ENCODE results near the gene QRICH2. TPM values are rescaled to one million over a fixed set of nuclear protein-coding genes. Genes with fewer than 3 reads are reported as not detected.
"Not testable (repeated sequence)": the region's sequence is repeated elsewhere in the genome, so short reads cannot be mapped to it uniquely, and the experiment has no call there.

Gene QRICH2
- total RNA-seq, 2 experiments from 2014 or later, result 0.63 to 1.2 TPM

DNA sequence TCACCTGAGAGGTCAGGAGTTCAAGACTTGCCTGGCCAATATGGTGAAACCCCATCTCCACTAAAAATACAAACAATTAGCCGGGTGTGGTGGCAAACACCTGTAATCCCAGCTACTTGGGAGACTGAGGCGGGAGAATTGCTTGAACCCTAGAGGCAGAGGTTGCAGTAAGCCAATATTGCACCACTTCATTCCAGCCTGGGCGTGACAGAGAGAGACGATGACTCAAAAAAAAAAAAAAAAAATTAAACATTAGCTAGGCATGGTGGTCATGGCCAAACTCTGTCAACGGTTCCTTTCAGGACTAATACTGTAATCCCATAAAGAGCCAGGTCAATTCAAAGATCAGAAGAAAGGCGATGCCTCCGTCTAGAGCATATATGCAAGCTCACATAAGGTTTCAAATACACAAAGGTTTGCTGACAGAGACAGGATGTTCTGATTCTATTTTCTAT lies 70.2 kb downstream of the QRICH2 start:
- intact Hi-C loops (cut with DNase I, micrococcal nuclease), result loop anchor here in 1 of 2 experiments (2.0 kb wide), 1 partner anchor 17 kb away; no protein-coding TSS in a partner anchor
- no peaks in the 10 kb centered on the region for H3K9me3 Mint-ChIP-seq (ENCODE audit: low read depth)
- peaks cover 51% of the 10 kb centered on the region for H3K4me1 Mint-ChIP-seq
- DNase-seq (no peak), ATAC-seq (no peak)
- POLR2A ChIA-PET, result no interaction called here
- peaks cover 10% of the 10 kb centered on the region for H3K36me3 Mint-ChIP-seq (ENCODE audit: low read depth)
- no peak overlapping the region for H3K27ac Mint-ChIP-seq
- H3K27me3 Mint-ChIP-seq, result peaks cover 2% of the 10 kb centered on the region
- peak overlapping the region; percentile 69 for H3K4me3 Mint-ChIP-seq
- CTCF ChIA-PET, result interaction anchor here (0.7 to 2.1 kb wide), 14 partner anchors 8 to 271 kb away, joined by 3 to 6 read pairs (median 3); no protein-coding TSS in a partner anchor

DNA sequence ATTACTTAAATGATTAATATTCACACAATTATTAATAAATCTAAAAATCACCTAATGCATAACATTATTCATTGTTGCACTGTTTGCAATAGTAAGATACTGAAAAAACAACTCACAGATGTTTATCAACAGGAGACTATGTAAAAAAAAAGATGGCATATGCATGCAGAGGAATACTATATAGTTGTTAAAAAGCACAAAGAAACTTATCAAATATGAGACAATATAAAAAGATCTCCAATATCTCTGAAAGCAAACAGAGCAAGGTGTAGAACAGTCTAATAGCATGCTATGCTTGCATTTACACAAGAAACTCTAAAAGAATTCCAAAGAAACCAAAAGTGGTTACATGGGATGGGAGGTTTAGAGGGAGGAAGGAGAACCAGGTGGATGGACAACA lies 71.5 kb downstream of the QRICH2 start:
- DNase-seq, result no peak
- H3K27me3 Mint-ChIP-seq, result no peaks in the 10 kb centered on the region
- intact Hi-C loops (cut with DNase I, micrococcal nuclease), result no loop called here
- no peaks in the 10 kb centered on the region for H3K9me3 Mint-ChIP-seq (ENCODE audit: low read depth)
- H3K4me3 Mint-ChIP-seq, result no peak overlapping the region
- H3K36me3 Mint-ChIP-seq (ENCODE audit: low read depth), result peaks cover 10% of the 10 kb centered on the region
- ATAC-seq, result no peak
- no peak overlapping the region for H3K27ac Mint-ChIP-seq
- CTCF ChIA-PET, result interaction anchor here (0.7 to 1.5 kb wide), 4 partner anchors 29 to 1800 kb away, joined by 3 to 4 read pairs (median 3); no protein-coding TSS in a partner anchor
- H3K4me1 Mint-ChIP-seq, result peaks cover 52% of the 10 kb centered on the region
- POLR2A ChIA-PET, result no interaction called here

DNA sequence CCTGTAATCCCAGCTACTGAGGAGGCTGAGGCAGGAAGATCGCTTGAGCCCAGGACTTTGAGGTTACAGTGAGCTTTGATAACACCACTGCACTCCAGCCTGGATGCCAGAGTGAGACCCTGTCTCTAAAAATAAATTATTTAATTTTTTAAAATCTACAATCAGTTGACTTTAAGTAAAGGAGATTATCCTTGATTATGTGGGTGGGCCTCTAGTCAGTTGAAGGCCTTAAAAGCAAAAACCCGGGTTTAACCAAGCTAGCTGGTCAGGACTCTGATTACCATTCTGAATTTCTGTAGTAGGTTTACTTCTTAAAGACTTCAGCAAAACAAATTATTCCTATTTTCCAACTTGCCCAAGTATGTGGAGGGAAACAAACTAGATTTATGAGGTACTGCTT lies 72.2 kb downstream of the QRICH2 start:
- ATAC-seq (no peak), DNase-seq (no peak)
- Mint-ChIP-seq H3K4me1 (peaks cover 46% of the 10 kb centered on the region), H3K4me3 (no peak overlapping the region), H3K36me3 (ENCODE audit: low read depth) (peaks cover 10% of the 10 kb centered on the region), H3K9me3 (ENCODE audit: low read depth) (no peaks in the 10 kb centered on the region), H3K27me3 (no peaks in the 10 kb centered on the region), H3K27ac (no peak overlapping the region)
- intact Hi-C loops (cut with DNase I, micrococcal nuclease), result no loop called here
- CTCF ChIA-PET, result interaction anchor here (0.7 to 1.2 kb wide), 3 partner anchors 28 to 50 kb away, joined by 3 read pairs; no protein-coding TSS in a partner anchor
- POLR2A ChIA-PET, result no interaction called here

DNA sequence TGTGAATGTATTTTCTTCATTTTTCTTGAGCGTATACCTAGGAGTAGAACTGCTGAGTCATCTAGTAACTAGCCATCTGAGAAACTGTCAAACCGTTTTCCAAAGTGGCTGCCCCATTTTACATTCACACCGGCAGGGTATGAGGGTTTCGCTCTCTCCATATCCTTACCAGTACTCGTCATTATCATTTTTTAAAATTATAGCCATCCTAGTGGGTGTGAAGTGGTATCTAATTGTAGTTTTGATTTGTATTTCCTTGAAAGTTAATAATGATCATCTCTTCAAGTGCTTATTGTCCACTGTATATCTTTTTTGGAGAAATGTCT lies 73.8 kb downstream of the QRICH2 start:
- Mint-ChIP-seq H3K36me3 (ENCODE audit: low read depth) (peaks cover 15% of the 10 kb centered on the region), H3K9me3 (ENCODE audit: low read depth) (no peaks in the 10 kb centered on the region), H3K27ac (no peak overlapping the region), H3K4me1 (peaks cover 49% of the 10 kb centered on the region), H3K27me3 (no peaks in the 10 kb centered on the region), H3K4me3 (no peak overlapping the region)
- no peak for DNase-seq
- ChIA-PET CTCF (interaction anchor here (0.7 to 1.1 kb wide), 2 partner anchors 12 to 56 kb away, joined by 3 read pairs; no protein-coding TSS in a partner anchor), POLR2A (no interaction called here)
- ATAC-seq, result no peak
- intact Hi-C loops (cut with DNase I, micrococcal nuclease), result loop anchor here in 1 of 2 experiments (5.0 kb wide), 1 partner anchor 37 kb away; no protein-coding TSS in a partner anchor

DNA sequence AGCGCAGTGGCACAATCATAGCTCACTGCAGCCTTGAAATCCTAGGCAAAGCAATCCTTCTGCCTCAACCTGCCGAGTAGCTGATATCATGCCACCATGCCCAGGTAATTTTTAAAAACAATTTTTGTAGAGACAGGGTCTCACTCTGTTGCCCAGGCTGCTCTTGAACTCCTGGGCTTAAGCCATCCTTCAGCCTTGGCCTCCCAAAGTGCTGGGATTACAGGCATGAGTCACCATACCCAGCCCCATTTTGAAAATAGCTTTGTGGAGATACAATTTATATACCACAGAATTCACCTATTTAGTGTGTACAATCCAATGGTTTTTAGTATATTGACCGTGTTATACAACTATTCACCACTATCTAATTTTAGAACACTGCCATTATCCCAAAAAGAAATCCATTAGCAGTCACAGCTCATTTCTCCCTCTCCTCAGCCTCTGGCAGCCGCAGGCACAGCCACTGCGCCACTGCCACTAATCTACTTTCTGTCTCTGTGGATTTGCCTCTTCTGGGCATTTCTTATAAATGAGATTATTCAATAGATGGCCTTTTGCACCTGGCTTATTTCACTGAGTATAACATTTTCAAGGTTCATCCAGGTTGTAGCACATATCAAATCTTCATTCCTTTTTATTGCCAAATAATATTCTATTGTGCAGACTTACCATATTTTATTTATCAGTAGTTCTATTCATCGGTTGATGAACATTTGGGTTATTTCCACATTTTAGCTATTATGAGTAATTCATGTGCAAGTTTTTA lies 74.3 kb downstream of the QRICH2 start:
- H3K27me3 Mint-ChIP-seq, result no peaks in the 10 kb centered on the region
- intact Hi-C loops (cut with DNase I, micrococcal nuclease), result loop anchor here in 1 of 2 experiments (5.0 kb wide), 1 partner anchor 36 kb away; no protein-coding TSS in a partner anchor
- no peak for ATAC-seq
- POLR2A ChIA-PET, result no interaction called here
- H3K36me3 Mint-ChIP-seq (ENCODE audit: low read depth), result peaks cover 13% of the 10 kb centered on the region
- DNase-seq, result no peak
- H3K9me3 Mint-ChIP-seq (ENCODE audit: low read depth), result no peaks in the 10 kb centered on the region
- peaks cover 49% of the 10 kb centered on the region for H3K4me1 Mint-ChIP-seq
- no peak overlapping the region for H3K4me3 Mint-ChIP-seq
- CTCF ChIA-PET, result interaction anchor here (0.7 to 1.1 kb wide), 6 partner anchors 9 to 130 kb away, joined by 3 read pairs; no protein-coding TSS in a partner anchor
- H3K27ac Mint-ChIP-seq, result no peak overlapping the region

DNA sequence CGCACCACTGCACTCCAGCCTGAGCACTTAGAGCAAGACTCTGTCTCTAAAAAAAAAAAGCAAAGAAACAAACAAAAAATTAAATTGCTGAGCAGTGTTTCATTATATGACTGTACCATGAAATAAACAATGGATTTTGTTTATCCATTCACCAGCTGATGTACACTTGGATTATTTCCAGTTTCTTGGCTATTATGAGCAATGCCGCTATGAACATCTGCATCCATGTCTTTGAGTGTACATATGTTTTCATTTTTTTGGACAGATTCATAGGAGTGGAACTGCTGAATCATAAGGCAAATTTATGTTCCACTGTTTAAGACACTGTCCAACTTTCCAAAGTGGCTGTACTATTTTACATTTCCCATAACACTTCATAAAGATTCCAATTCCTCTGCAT lies 75.7 kb downstream of the QRICH2 start:
- peaks cover 11% of the 10 kb centered on the region for H3K36me3 Mint-ChIP-seq (ENCODE audit: low read depth)
- ChIA-PET POLR2A (no interaction called here), CTCF (interaction anchor here (0.6 to 1.9 kb wide), 4 partner anchors 14 to 141 kb away, joined by 3 to 6 read pairs (median 3); no protein-coding TSS in a partner anchor)
- no peak overlapping the region for H3K4me3 Mint-ChIP-seq
- H3K27me3 Mint-ChIP-seq, result no peaks in the 10 kb centered on the region
- no peak overlapping the region for H3K27ac Mint-ChIP-seq
- H3K9me3 Mint-ChIP-seq (ENCODE audit: low read depth), result no peaks in the 10 kb centered on the region
- H3K4me1 Mint-ChIP-seq, result peaks cover 41% of the 10 kb centered on the region
- intact Hi-C loops (cut with DNase I, micrococcal nuclease), result loop anchor here in 1 of 2 experiments (5.0 kb wide), 1 partner anchor 35 kb away; no protein-coding TSS in a partner anchor
- DNase-seq, result no peak
- ATAC-seq, result no peak

DNA sequence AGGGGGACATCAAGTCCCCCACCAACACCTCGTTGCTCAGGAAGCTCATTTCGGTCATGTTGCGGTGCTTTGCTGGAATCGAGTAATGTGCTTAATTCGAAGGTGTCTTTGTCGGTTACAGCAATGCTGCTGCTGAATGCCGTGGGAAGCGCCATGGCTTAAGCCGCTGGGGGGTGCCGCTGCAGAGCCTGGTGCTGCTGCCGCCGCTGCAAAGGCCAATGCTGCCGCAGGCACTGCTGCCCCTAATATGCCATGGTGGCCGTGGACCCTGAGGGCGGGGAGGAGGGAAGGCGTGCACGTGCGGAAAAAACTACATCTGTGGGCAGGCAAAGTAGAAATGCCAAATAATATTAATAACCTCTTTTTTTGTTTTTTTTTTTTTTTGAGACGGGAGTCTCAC lies 81.3 kb downstream of the QRICH2 start:
- DNase-seq; H3K27ac Mint-ChIP-seq; ATAC-seq; H3K4me3 Mint-ChIP-seq; POLR2A ChIA-PET; intact Hi-C loops (cut with DNase I, micrococcal nuclease); H3K27me3 Mint-ChIP-seq; H3K9me3 Mint-ChIP-seq (ENCODE audit: low read depth): not testable (repeated sequence)
- H3K4me1 Mint-ChIP-seq, result peaks cover 16% of the 10 kb centered on the region
- H3K36me3 Mint-ChIP-seq (ENCODE audit: low read depth), result peaks cover 12% of the 10 kb centered on the region
- CTCF ChIA-PET, result interaction anchor here (1.1 kb wide), 1 partner anchor 25 kb away, joined by 3 read pairs; no protein-coding TSS in a partner anchor

DNA sequence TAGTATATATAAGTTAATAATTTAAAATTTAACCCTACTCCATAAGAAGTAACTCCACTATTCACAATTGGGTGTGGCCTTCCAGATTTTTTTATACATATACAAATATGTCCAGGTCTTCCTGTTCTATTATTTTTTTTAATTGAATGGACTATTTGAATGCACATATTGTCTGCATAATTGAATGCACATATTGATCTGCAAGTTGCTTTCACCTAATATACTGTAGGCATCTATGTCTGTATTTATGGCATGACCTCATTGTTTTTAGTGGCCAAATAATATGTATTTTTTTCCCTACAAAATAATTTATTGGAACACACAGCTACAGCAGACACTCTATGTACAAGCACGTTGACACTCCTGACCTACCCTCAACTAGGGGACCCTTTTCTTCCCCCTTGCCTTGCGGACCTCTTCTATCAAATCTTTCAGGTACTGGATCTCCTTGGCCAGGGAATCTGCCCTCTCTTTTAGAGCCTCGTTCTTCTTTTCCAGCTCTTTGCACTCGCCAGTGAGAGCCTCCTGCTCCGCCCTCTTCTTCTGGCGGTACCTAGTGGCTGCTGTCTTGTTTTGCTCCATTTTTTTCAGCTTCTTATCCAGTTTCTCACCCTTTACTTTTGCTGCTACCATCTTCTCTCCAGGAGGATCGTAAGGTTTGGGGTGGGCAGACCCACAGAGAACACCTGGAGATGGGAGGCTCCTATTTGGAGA lies 82.5 kb downstream of the QRICH2 start:
- CTCF ChIA-PET, result interaction anchor here (1.1 kb wide), 1 partner anchor 26 kb away, joined by 3 read pairs; no protein-coding TSS in a partner anchor
- Mint-ChIP-seq H3K36me3 (ENCODE audit: low read depth) (peaks cover 12% of the 10 kb centered on the region), H3K4me1 (peaks cover 16% of the 10 kb centered on the region)
- H3K27ac Mint-ChIP-seq; DNase-seq; H3K27me3 Mint-ChIP-seq; intact Hi-C loops (cut with DNase I, micrococcal nuclease); POLR2A ChIA-PET; ATAC-seq; H3K9me3 Mint-ChIP-seq (ENCODE audit: low read depth); H3K4me3 Mint-ChIP-seq: not testable (repeated sequence)

Other genes with a start within 250 kb of the QRICH2 start
- gene SRP68, start 235.8 kb downstream of the QRICH2 start, total RNA-seq, result 100 to 1,000 TPM; 151 to 174 TPM
- 1 to 10 TPM; 5.9 to 6.4 TPM for gene GALR2, start 233.5 kb downstream of the QRICH2 start, total RNA-seq
- gene ZACN, start 229.1 kb downstream of the QRICH2 start, total RNA-seq, result 1 to 10 TPM; 4.8 to 5.4 TPM
- 10 to 100 TPM; 73.0 to 77.0 TPM for gene EXOC7, start 204.5 kb downstream of the QRICH2 start, total RNA-seq
- gene FOXJ1, start 167.0 kb downstream of the QRICH2 start, total RNA-seq, result under 1 TPM; 0.47 to 0.53 TPM
- gene RNF157, start 67.8 kb downstream of the QRICH2 start, total RNA-seq, result 10 to 100 TPM; 24.0 to 39.4 TPM
- gene UBALD2, start 42.9 kb downstream of the QRICH2 start, total RNA-seq, result 100 to 1,000 TPM; 299 to 639 TPM
- gene PRPSAP1, start 45.6 kb upstream of the QRICH2 start, total RNA-seq, result 10 to 100 TPM; 26.7 to 34.9 TPM
- gene SPHK1, start 76.3 kb upstream of the QRICH2 start, total RNA-seq, result 10 to 100 TPM in 1 of 2 experiments, 1 to 10 TPM in 1; 7.4 to 11.7 TPM
- 10 to 100 TPM; 28.1 to 30.7 TPM for gene UBE2O, start 144.9 kb upstream of the QRICH2 start, total RNA-seq
- gene AANAT, start 159.3 kb upstream of the QRICH2 start, total RNA-seq, result under 1 TPM in 1 of 2 experiments, not detected in 1; 0.16 TPM
- 10 to 100 TPM; 23.9 to 28.4 TPM for gene RHBDF2, start 193.1 kb upstream of the QRICH2 start, total RNA-seq
- gene CYGB, start 229.4 kb upstream of the QRICH2 start, total RNA-seq, result not detected
- not detected for gene PRCD, start 231.8 kb upstream of the QRICH2 start, total RNA-seq

Data from activated CD4-positive, alpha-beta T cell treated with anti-CD3 and anti-CD28 coated beads for 36 hours (primary cell).